ENCODE measurements around the gene MTA3. TPM values are rescaled to one million over a fixed set of nuclear protein-coding genes. Genes with fewer than 3 reads are reported as not detected.

Gene MTA3
- polyA plus RNA-seq, 1 donor from 2014 or later, result 11.2 TPM

- Histone ChIP-seq H3K9me2 (ENCODE audit: insufficient read depth, low read length) (no peaks in the 10 kb centered on the region), H3K27ac (ENCODE audit: low read length) (no peak overlapping the region), H2AFZ (ENCODE audit: low read depth, low read length) (no peak overlapping the region), H3K9me3 (ENCODE audit: low read length) (no peaks in the 10 kb centered on the region), H3K4me2 (ENCODE audit: low read length) (no peak overlapping the region), H3F3A (ENCODE audit: insufficient read depth, low read length, poor library complexity, severe bottlenecking) (no peaks in the 10 kb centered on the region), H3K4me3 (ENCODE audit: low read length) (no peak overlapping the region), H3K27me3 (ENCODE audit: insufficient read depth, low read depth, low read length) (no peaks in the 10 kb centered on the region), H3K9ac (ENCODE audit: low read length) (no peak overlapping the region), H3K36me3 (ENCODE audit: insufficient read depth, low read length) (no peaks in the 10 kb centered on the region), H3K79me2 (replicated peaks; ENCODE audit: insufficient read depth, low read length) (no peaks in the 10 kb centered on the region), H4K20me1 (ENCODE audit: insufficient read depth) (no peaks in the 10 kb centered on the region)
- TF ChIP-seq REST (IDR thresholded peaks at IDR 0.05; ENCODE audit: borderline replicate concordance) (no peak), CTCF (IDR thresholded peaks at IDR 0.05; ENCODE audit: poor library complexity, severe bottlenecking) (no peak), POLR2AphosphoS5 (IDR thresholded peaks at IDR 0.05) (no peak), EP300 (conservative IDR thresholded peaks at IDR 0.05; ENCODE audit: poor library complexity, severe bottlenecking) (no peak), SMC3 (conservative IDR thresholded peaks at IDR 0.05; ENCODE audit: poor library complexity) (no peak), TAF1 (IDR thresholded peaks at IDR 0.05; ENCODE audit: low read depth) (no peak), MXI1 (conservative IDR thresholded peaks at IDR 0.05; ENCODE audit: poor library complexity, severe bottlenecking) (no peak)
Measured at GRCh38 chr2:42754776-42755140, 186.3 kb downstream of the MTA3 start.

GRCh38 chr2:42755191-42755880 lies 186.9 kb downstream of the MTA3 start:
- H2AFZ ChIP-seq (ENCODE audit: low read depth, low read length), result no peak overlapping the region
- no peak overlapping the region for H3K4me2 ChIP-seq (ENCODE audit: low read length)

More at GRCh38 chr2:42755191-42755880, 186.9 kb downstream of the MTA3 start:
- Histone ChIP-seq H3K27me3 (ENCODE audit: insufficient read depth, low read depth, low read length) (no peaks in the 10 kb centered on the region), H3K27ac (ENCODE audit: low read length) (no peak overlapping the region), H4K20me1 (ENCODE audit: insufficient read depth) (no peaks in the 10 kb centered on the region), H3K4me3 (ENCODE audit: low read length) (no peak overlapping the region), H3K9me2 (ENCODE audit: insufficient read depth, low read length) (no peaks in the 10 kb centered on the region), H3K9me3 (ENCODE audit: low read length) (no peaks in the 10 kb centered on the region), H3K9ac (ENCODE audit: low read length) (no peak overlapping the region), H3F3A (ENCODE audit: insufficient read depth, low read length, poor library complexity, severe bottlenecking) (no peaks in the 10 kb centered on the region), H3K79me2 (replicated peaks; ENCODE audit: insufficient read depth, low read length) (no peaks in the 10 kb centered on the region), H3K36me3 (ENCODE audit: insufficient read depth, low read length) (no peaks in the 10 kb centered on the region)
- TF ChIP-seq SMC3 (conservative IDR thresholded peaks at IDR 0.05; ENCODE audit: poor library complexity) (no peak), POLR2AphosphoS5 (IDR thresholded peaks at IDR 0.05) (no peak), EP300 (conservative IDR thresholded peaks at IDR 0.05; ENCODE audit: poor library complexity, severe bottlenecking) (no peak), REST (IDR thresholded peaks at IDR 0.05; ENCODE audit: borderline replicate concordance) (no peak), RAD21 (conservative IDR thresholded peaks at IDR 0.05) (no peak), TAF1 (IDR thresholded peaks at IDR 0.05; ENCODE audit: low read depth) (no peak), MXI1 (conservative IDR thresholded peaks at IDR 0.05; ENCODE audit: poor library complexity, severe bottlenecking) (no peak), EZH2 (IDR thresholded peaks at IDR 0.05; ENCODE audit: borderline replicate concordance, insufficient read depth, low read length, poor library complexity, severe bottlenecking) (no peak), CTCF (IDR thresholded peaks at IDR 0.05; ENCODE audit: poor library complexity, severe bottlenecking) (no peak)

All from neural cell (in vitro differentiated cells).